ENCODE data around the gene ISL2.

Gene ISL2

GRCh38 chr15:76341366-76342057 lies 4.9 kb downstream of the ISL2 start:
- peak; percentile 62 for DNase-seq (ENCODE audit: low read depth, low spot score)

GRCh38 chr15:76342058-76342381 lies 5.4 kb downstream of the ISL2 start:
- peak; percentile 53 for DNase-seq (ENCODE audit: low read depth, low spot score)

- DNase-seq (ENCODE audit: low read depth, low spot score): peak; percentile 54
Observed at GRCh38 chr15:76342382-76343201, 6.0 kb downstream of the ISL2 start.

- DNase-seq (ENCODE audit: low read depth, low spot score): peak; percentile 38
Observed at GRCh38 chr15:76343313-76343996, 6.9 kb downstream of the ISL2 start.

GRCh38 chr15:76344893-76345582 lies 8.5 kb downstream of the ISL2 start:
- DNase-seq (ENCODE audit: low read depth, low spot score): no peak

GRCh38 chr15:76345583-76345879 lies 9.0 kb downstream of the ISL2 start:
- DNase-seq (ENCODE audit: low read depth, low spot score): no peak

- peak; percentile 51 for DNase-seq (ENCODE audit: low read depth, low spot score)
Observed at GRCh38 chr15:76345880-76346668, 9.5 kb downstream of the ISL2 start.

- peak; percentile 55 for DNase-seq (ENCODE audit: low read depth, low spot score)
Observed at GRCh38 chr15:76346669-76347481, 10.3 kb downstream of the ISL2 start.

GRCh38 chr15:76347482-76348055 lies 11.0 kb downstream of the ISL2 start:
- peak; percentile 36 for DNase-seq (ENCODE audit: low read depth, low spot score)

- no peak for DNase-seq (ENCODE audit: low read depth, low spot score)
Observed at GRCh38 chr15:76349301-76350070, 12.9 kb downstream of the ISL2 start.

- no peak for DNase-seq (ENCODE audit: low read depth, low spot score)
Observed at GRCh38 chr15:76353023-76353577, 16.5 kb downstream of the ISL2 start.

- DNase-seq (ENCODE audit: low read depth, low spot score): no peak
Observed at GRCh38 chr15:76353903-76354302, 17.3 kb downstream of the ISL2 start.

GRCh38 chr15:76354823-76355440 lies 18.4 kb downstream of the ISL2 start:
- no peak for DNase-seq (ENCODE audit: low read depth, low spot score)

GRCh38 chr15:76358453-76358852 lies 21.9 kb downstream of the ISL2 start:
- DNase-seq (ENCODE audit: low read depth, low spot score): no peak

GRCh38 chr15:76359152-76359551 lies 22.6 kb downstream of the ISL2 start:
- no peak for DNase-seq (ENCODE audit: low read depth, low spot score)

- DNase-seq (ENCODE audit: low read depth, low spot score): no peak
Observed at GRCh38 chr15:76360416-76360815, 23.8 kb downstream of the ISL2 start.

- no peak for DNase-seq (ENCODE audit: low read depth, low spot score)
Observed at GRCh38 chr15:76363251-76363650, 26.7 kb downstream of the ISL2 start.

GRCh38 chr15:76366714-76367113 lies 30.1 kb downstream of the ISL2 start:
- no peak for DNase-seq (ENCODE audit: low read depth, low spot score)

All from ELF-1 (cell line).